SK-N-SH (cell line): ENCODE data around the gene MRAP2. TPM values are rescaled to one million over a fixed set of nuclear protein-coding genes. Genes with fewer than 3 reads are reported as not detected.

ENCODE experiments used
- CTCF ChIA-PET: fragments of 300-600, 350-600 bp; formaldehyde crosslinking; extraction: SDS; loops from one replicate; lab custom pipeline; 2021; lab: Yijun Ruan, JAX
- POLR2A ChIA-PET: fragments of 350-600 bp; sonication (Branson Sonifier 250); formaldehyde crosslinking; extraction: SDS; loops from one replicate; lab custom pipeline; 2020; ENCODE audit warnings: antibody characterized with exemption, inconsistent platforms; lab: Yijun Ruan, JAX
- DNase-seq: peaks from one replicate; pipeline ENCODE4 v3.0.0; 2012
- H2AFZ ChIP-seq: fragments of 200-600 bp; sonication (generic); 2 replicates; pipeline ENCODE4 v1.8.1; 2016; ENCODE audit warnings: antibody characterized with exemption, mild to moderate bottlenecking, low read depth
- H3F3A ChIP-seq: fragments of 200-600 bp; sonication (generic); replicated peaks from 2 replicates; pipeline ENCODE3; 2016; ENCODE audit warnings: antibody characterized with exemption, mild to moderate bottlenecking; ENCODE audit not compliant: insufficient read depth
- H3K27ac ChIP-seq, 2 experiments: fragments of 200-500 bp in 1 of 2; fragments of 200-600 bp in 1 of 2; sonication (Bioruptor generic) in 1 of 2; sonication (generic), shearing (Covaris generic) in 1 of 2; 2 replicates each; pipeline versions ENCODE4 v1.5.1 to v1.6.1; 2014 to 2016; ENCODE audit warnings: low read depth in 2 of 2, inconsistent platforms in 1 of 2, low read length in 1 of 2, mild to moderate bottlenecking in 1 of 2, mixed read lengths in 1 of 2
- H3K27me3 ChIP-seq: fragments of 200-600 bp; sonication (generic), shearing (Covaris generic); 2 replicates; pipeline ENCODE4 v1.6.1; 2016; ENCODE audit warnings: mixed run types; ENCODE audit not compliant: insufficient read depth
- H3K36me3 ChIP-seq, 2 experiments: fragments of 200-500 bp in 1 of 2; fragments of 200-600 bp in 1 of 2; sonication (Bioruptor generic) in 1 of 2; sonication (generic) in 1 of 2; replicated peaks in 1 of 2; 2 replicates each; pipeline versions ENCODE3 to v1.5.1; 2014 to 2016; ENCODE audit warnings: low read length in 1 of 2, mild to moderate bottlenecking in 1 of 2; ENCODE audit not compliant: insufficient read depth in 2 of 2, control insufficient read depth in 1 of 2
- H3K4me1 ChIP-seq, 2 experiments: fragments of 200-500 bp in 1 of 2; fragments of 200-600 bp in 1 of 2; sonication (Bioruptor generic) in 1 of 2; sonication (generic), shearing (Covaris generic) in 1 of 2; 2 replicates each; pipeline versions ENCODE4 v1.5.1 to v1.6.1; 2014 to 2016; ENCODE audit warnings: low read depth in 1 of 2, low read length in 1 of 2, mixed run types in 1 of 2; ENCODE audit not compliant: insufficient read depth in 2 of 2, control insufficient read depth in 1 of 2
- H3K4me2 ChIP-seq: fragments of 200-600 bp; sonication (generic), shearing (Covaris generic); 2 replicates; pipeline ENCODE4 v1.6.1; 2017; ENCODE audit warnings: mixed run types
- H3K4me3 ChIP-seq, 2 experiments: fragments of 200-500 bp in 1 of 2; fragments of 200-600 bp in 1 of 2; sonication (Bioruptor generic) in 1 of 2; sonication (generic), shearing (Covaris generic) in 1 of 2; 2 replicates each; pipeline versions ENCODE4 v1.5.1 to v1.8.1; 2014 to 2016; ENCODE audit warnings: low read depth in 2 of 2, inconsistent platforms in 1 of 2, low read length in 1 of 2, mild to moderate bottlenecking in 1 of 2, mixed read lengths in 1 of 2, moderate library complexity in 1 of 2
- H3K79me2 ChIP-seq: fragments of 200-600 bp; sonication (generic); 2 replicates; pipeline ENCODE4 v1.8.1; 2017; ENCODE audit warnings: mild to moderate bottlenecking; ENCODE audit not compliant: insufficient read depth
- H3K9ac ChIP-seq: fragments of 200-600 bp; sonication (generic); 2 replicates; pipeline ENCODE4 v1.6.1; 2017; ENCODE audit warnings: mixed run types
- H3K9me2 ChIP-seq: fragments of 200-600 bp; sonication (generic); 2 replicates; pipeline ENCODE4 v1.6.1; 2017; ENCODE audit warnings: mixed run types
- H3K9me3 ChIP-seq: fragments of 200-600 bp; sonication (generic); 2 replicates; pipeline ENCODE4 v1.6.1; 2017; ENCODE audit warnings: mixed run types, mild to moderate bottlenecking, moderate library complexity
- H4K20me1 ChIP-seq: fragments of 200-600 bp; sonication (generic); 2 replicates; pipeline ENCODE4 v1.6.1; 2017; ENCODE audit warnings: mild to moderate bottlenecking, mixed run types; ENCODE audit not compliant: insufficient read depth
- ELF1 ChIP-seq: IDR thresholded peaks from 2 replicates; pipeline ENCODE4 v1.4.0; 2012
- EZH2phosphoT487 ChIP-seq: fragments of 200-600 bp; sonication (generic); IDR thresholded peaks from 2 replicates; pipeline ENCODE4 v1.6.1; 2017; ENCODE audit warnings: low read depth, mixed run types, mild to moderate bottlenecking, antibody characterized with exemption, moderate library complexity, borderline replicate concordance
- FOXJ3 ChIP-seq: sonication (generic); formaldehyde crosslinking; IDR thresholded peaks from 2 replicates; pipeline ENCODE4 v1.5.1; 2020; ENCODE audit warnings: mild to moderate bottlenecking, missing genetic modification reagents
- GATA2 ChIP-seq: sonication (generic); formaldehyde crosslinking; IDR thresholded peaks from 2 replicates; pipeline ENCODE4 v1.5.0; 2020; ENCODE audit warnings: mild to moderate bottlenecking, missing genetic modification reagents
- MEF2A ChIP-seq: IDR thresholded peaks from 2 replicates; pipeline ENCODE4 v1.4.0; 2012; ENCODE audit warnings: low read depth, borderline replicate concordance
- MXI1 ChIP-seq: IDR thresholded peaks from 2 replicates; pipeline ENCODE4 v1.6.1; 2012; ENCODE audit warnings: mild to moderate bottlenecking, low read depth, low read length, improper control_type of control experiment
- NRF1 ChIP-seq: IDR thresholded peaks from 2 replicates; pipeline ENCODE4 v1.6.1; 2012; ENCODE audit warnings: low read depth, mild to moderate bottlenecking, low read length
- PBX3 ChIP-seq: IDR thresholded peaks from 2 replicates; pipeline ENCODE4; 2012
- RFX5 ChIP-seq: IDR thresholded peaks from 2 replicates; pipeline ENCODE4 v1.6.1; 2012; ENCODE audit warnings: mild to moderate bottlenecking, improper control_type of control experiment, low read length
- RXRA ChIP-seq: IDR thresholded peaks from 2 replicates; pipeline ENCODE4 v1.4.0; 2012; ENCODE audit warnings: low read depth, mild to moderate bottlenecking, borderline replicate concordance
- SIN3A ChIP-seq: IDR thresholded peaks from 2 replicates; pipeline ENCODE4 v1.6.1; 2012; ENCODE audit warnings: low read depth, mild to moderate bottlenecking, low read length, moderate library complexity, borderline replicate concordance
- TAF1 ChIP-seq: IDR thresholded peaks from 2 replicates; pipeline ENCODE4 v1.6.1; 2012; ENCODE audit warnings: low read depth, mild to moderate bottlenecking, low read length, moderate library complexity, borderline replicate concordance
- TEAD4 ChIP-seq: IDR thresholded peaks from 2 replicates; pipeline ENCODE4 v1.4.0; 2012; ENCODE audit warnings: mild to moderate bottlenecking, borderline replicate concordance; ENCODE audit not compliant: insufficient read depth
- WGBS: methylation state at CpG from one replicate; pipeline ENCODE4 v1.1.6; 2017; ENCODE audit warnings: low lambda C conversion rate; 5-methylcytosine and 5-hydroxymethylcytosine counted together
- polyA plus RNA-seq, 3 experiments: library from polyadenylated mRNA; depleted of rRNA; stranded (reverse); fragments of >200 nt; gene quantifications; 2 replicates each; pipeline ENCODE4 v1.2.3, GENCODE V29; 2012
- TF ChIP-seq, protein P1 (sequence below): IDR thresholded peaks from 2 replicates; pipeline ENCODE4 v1.4.0; 2012; ENCODE audit warnings: low read depth, borderline replicate concordance
- TF ChIP-seq, protein P2 (sequence below): IDR thresholded peaks from 2 replicates; pipeline ENCODE4 v1.4.0; 2012; ENCODE audit warnings: low read depth, borderline replicate concordance
- TF ChIP-seq, protein P3 (sequence below): IDR thresholded peaks from 2 replicates; pipeline ENCODE4 v1.6.1; 2012; ENCODE audit warnings: mild to moderate bottlenecking, low read depth, low read length, moderate library complexity

The MRAP2 gene, protein sequence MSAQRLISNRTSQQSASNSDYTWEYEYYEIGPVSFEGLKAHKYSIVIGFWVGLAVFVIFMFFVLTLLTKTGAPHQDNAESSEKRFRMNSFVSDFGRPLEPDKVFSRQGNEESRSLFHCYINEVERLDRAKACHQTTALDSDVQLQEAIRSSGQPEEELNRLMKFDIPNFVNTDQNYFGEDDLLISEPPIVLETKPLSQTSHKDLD
- 0.12 and 0.44 TPM in 2 replicates for polyA plus RNA-seq (2012; rRNA removed)
- 0.53 and 1.3 TPM in 2 replicates for polyA plus RNA-seq (2012; cell fraction: cytosol; rRNA removed)
- polyA plus RNA-seq (2012; cell fraction: nucleus; rRNA removed) = 0.15 and 0.16 TPM in 2 replicates

DNA sequence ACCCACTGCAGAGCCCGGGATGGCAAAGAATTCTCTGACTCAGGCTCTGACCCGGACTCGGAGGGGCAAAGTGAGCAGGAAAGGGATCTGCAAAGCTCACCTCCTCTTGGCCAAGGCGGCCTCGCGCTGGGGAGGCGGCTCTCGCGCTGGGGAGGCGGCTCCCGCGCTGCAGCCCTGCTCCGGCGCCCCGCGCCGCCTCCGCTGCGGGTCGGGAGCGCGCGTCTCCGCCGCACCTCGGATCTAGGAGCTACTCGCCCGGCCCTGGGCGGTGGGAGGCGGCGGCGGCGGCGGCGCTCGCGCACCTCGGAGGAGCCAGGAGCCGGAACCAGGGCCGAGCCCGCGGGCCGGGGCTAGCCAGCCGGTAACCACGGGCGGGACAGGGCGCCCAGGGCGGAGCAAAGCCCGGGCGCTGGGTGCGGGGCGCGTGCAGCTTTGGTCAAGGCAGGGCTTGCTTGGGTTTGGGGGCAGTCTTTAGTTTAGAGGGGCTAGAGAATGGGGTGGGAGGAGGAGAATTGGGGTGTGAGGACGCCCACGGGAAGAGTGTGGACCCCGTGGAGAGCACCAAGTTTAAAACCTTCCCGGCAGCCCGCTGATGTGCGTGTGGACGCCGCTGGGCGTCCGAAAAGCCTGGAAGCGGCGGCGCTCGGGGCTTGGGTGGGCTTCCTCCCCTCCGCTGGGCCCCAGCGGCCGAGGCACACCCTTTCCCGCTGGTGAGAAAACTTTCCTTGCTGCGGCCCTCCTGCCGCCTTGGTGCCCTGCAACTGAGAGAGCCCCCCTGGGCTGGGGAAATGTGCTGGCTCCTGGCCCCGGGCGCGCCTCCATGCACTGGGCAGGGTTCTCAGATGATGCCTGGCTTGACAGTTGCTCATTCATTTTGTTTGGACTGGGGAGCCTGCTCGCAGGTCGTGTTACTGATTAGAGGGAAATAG lies at the start of gene MRAP2:
Gene MRAP2 (plus strand): TSS at position 250 of the 929 bp plus-strand sequence. CDS start 21,547 bp downstream, outside the sequence.
- no peak for TF ChIP-seq EZH2phosphoT487
- no peak for TF ChIP-seq FOXJ3 (CRISPR knock-in tag)
- no peak; the same call in none of the 2 replicates for TF ChIP-seq MXI1
- peaks cover 0 to 16% of the 10 kb centered on the region in 2 experiments; a peak in 2 of 4 replicates for H3K4me1 ChIP-seq
- H3K9me3 ChIP-seq = no peaks in the 10 kb centered on the region
- peaks cover 6% of the 10 kb centered on the region; the same call in 1 of the 2 replicates for H3K27me3 ChIP-seq
- H3K9ac ChIP-seq = no peak within 1 kb of the TSS
- no peaks in the 10 kb centered on the region for H3F3A ChIP-seq
- H2AFZ ChIP-seq = peak within 1 kb of the TSS; percentile 81; the same call in 1 of the 2 replicates
- whole genome bisulfite sequencing = 4% methylated on average over 24 of the region's 78 CpGs
- H3K9me2 ChIP-seq = no peaks in the 10 kb centered on the region
- H3K4me3 ChIP-seq = peak within 1 kb of the TSS; percentile 63 to 68
- ChIA-PET POLR2A (interaction anchor here (0.8 kb wide), 2 partner anchors 18 to 175 kb away, joined by 3 read pairs; partner anchors contain the start of gene CYB5R4), CTCF (interaction anchor here (0.6 to 1.2 kb wide), 2 partner anchors 50 to 150 kb away, joined by 3 read pairs; no protein-coding TSS in a partner anchor)
- peak; percentile 84 for DNase-seq
- H4K20me1 ChIP-seq = no peaks in the 10 kb centered on the region
- H3K79me2 ChIP-seq = no peaks in the 10 kb centered on the region
- no peaks in the 10 kb centered on the region for H3K36me3 ChIP-seq
- peak within 1 kb of the TSS in 1 of 2 experiments; percentile 78; a peak in 2 of 4 replicates for H3K27ac ChIP-seq
- peak within 1 kb of the TSS; percentile 84 for H3K4me2 ChIP-seq

DNA sequence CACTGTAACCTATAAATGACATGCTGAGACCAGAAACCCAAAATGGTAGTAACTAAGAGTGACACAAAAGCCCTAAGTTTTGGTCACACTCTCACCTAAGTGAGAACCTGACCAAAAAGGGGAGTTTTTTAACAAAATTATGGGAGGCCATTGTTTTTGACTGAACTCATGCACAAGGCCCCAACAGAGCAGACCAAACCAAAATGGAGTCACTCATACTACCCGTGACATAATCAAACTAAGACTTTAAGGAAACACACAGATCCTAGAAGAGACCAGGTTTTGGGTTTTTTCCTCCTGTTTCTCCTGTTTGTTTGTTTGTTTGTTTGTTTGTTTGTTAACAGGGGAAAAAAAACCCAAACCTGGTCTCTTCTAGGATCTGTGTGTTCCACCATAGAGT lies 49.2 kb upstream of the MRAP2 start:
- peaks cover 0 to 2% of the 10 kb centered on the region in 2 experiments; a peak in 1 of 4 replicates for H3K4me1 ChIP-seq
- no peaks in the 10 kb centered on the region for H3K9me2 ChIP-seq
- no peaks in the 10 kb centered on the region for H3K36me3 ChIP-seq
- WGBS = 56% methylated on average over 1 of the region's 1 CpG
- H3K79me2 ChIP-seq = no peaks in the 10 kb centered on the region
- no peak overlapping the region for H3K4me2 ChIP-seq
- no peaks in the 10 kb centered on the region for H4K20me1 ChIP-seq
- H3K27ac ChIP-seq = no peak overlapping the region
- DNase-seq = no peak
- H2AFZ ChIP-seq = no peak overlapping the region
- H3K27me3 ChIP-seq = no peaks in the 10 kb centered on the region
- ChIA-PET POLR2A (no interaction called here), CTCF (no interaction called here)
- H3K4me3 ChIP-seq = no peak overlapping the region
- no peaks in the 10 kb centered on the region for H3F3A ChIP-seq
- H3K9ac ChIP-seq = no peak overlapping the region
- H3K9me3 ChIP-seq = no peaks in the 10 kb centered on the region
- TF ChIP-seq PBX3 (no peak), TAF1 (no peak), NRF1 (no peak), EZH2phosphoT487 (no peak), GATA2 (CRISPR knock-in tag) (no peak), MEF2A (no peak), ELF1 (no peak), RXRA (no peak), SIN3A (no peak), RFX5 (no peak), TEAD4 (no peak)
- TF ChIP-seq, protein P1, sequence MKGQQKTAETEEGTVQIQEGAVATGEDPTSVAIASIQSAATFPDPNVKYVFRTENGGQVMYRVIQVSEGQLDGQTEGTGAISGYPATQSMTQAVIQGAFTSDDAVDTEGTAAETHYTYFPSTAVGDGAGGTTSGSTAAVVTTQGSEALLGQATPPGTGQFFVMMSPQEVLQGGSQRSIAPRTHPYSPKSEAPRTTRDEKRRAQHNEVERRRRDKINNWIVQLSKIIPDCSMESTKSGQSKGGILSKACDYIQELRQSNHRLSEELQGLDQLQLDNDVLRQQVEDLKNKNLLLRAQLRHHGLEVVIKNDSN = no peak
- TF ChIP-seq, protein P2, sequence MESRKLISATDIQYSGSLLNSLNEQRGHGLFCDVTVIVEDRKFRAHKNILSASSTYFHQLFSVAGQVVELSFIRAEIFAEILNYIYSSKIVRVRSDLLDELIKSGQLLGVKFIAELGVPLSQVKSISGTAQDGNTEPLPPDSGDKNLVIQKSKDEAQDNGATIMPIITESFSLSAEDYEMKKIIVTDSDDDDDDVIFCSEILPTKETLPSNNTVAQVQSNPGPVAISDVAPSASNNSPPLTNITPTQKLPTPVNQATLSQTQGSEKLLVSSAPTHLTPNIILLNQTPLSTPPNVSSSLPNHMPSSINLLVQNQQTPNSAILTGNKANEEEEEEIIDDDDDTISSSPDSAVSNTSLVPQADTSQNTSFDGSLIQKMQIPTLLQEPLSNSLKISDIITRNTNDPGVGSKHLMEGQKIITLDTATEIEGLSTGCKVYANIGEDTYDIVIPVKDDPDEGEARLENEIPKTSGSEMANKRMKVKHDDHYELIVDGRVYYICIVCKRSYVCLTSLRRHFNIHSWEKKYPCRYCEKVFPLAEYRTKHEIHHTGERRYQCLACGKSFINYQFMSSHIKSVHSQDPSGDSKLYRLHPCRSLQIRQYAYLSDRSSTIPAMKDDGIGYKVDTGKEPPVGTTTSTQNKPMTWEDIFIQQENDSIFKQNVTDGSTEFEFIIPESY = no peak
- TF ChIP-seq, protein P3, sequence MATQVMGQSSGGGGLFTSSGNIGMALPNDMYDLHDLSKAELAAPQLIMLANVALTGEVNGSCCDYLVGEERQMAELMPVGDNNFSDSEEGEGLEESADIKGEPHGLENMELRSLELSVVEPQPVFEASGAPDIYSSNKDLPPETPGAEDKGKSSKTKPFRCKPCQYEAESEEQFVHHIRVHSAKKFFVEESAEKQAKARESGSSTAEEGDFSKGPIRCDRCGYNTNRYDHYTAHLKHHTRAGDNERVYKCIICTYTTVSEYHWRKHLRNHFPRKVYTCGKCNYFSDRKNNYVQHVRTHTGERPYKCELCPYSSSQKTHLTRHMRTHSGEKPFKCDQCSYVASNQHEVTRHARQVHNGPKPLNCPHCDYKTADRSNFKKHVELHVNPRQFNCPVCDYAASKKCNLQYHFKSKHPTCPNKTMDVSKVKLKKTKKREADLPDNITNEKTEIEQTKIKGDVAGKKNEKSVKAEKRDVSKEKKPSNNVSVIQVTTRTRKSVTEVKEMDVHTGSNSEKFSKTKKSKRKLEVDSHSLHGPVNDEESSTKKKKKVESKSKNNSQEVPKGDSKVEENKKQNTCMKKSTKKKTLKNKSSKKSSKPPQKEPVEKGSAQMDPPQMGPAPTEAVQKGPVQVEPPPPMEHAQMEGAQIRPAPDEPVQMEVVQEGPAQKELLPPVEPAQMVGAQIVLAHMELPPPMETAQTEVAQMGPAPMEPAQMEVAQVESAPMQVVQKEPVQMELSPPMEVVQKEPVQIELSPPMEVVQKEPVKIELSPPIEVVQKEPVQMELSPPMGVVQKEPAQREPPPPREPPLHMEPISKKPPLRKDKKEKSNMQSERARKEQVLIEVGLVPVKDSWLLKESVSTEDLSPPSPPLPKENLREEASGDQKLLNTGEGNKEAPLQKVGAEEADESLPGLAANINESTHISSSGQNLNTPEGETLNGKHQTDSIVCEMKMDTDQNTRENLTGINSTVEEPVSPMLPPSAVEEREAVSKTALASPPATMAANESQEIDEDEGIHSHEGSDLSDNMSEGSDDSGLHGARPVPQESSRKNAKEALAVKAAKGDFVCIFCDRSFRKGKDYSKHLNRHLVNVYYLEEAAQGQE = no peak
